H1 (cell line): ENCODE data around the gene SOCS3. TPM values are rescaled to one million over a fixed set of nuclear protein-coding genes. Genes with fewer than 3 reads are reported as not detected.

Experiments
- CTCF ChIA-PET: fragments of 300-600 bp; sonication (Branson Sonifier 250); formaldehyde crosslinking; loops from one replicate; lab custom pipeline; 2021; ENCODE audit not compliant: partially characterized antibody; lab: Charles Lee
- POLR2A ChIA-PET: fragments of 300-600 bp; sonication (Branson Sonifier 250); formaldehyde crosslinking; loops from one replicate; lab custom pipeline; 2021; ENCODE audit warnings: inconsistent platforms; ENCODE audit not compliant: partially characterized antibody; lab: Charles Lee
- DNase-seq, 2 experiments: peaks; one replicate each; pipeline versions ENCODE4 v3.0.0 to v3.0.0-alpha.2; 2010 to 2022; ENCODE audit warnings: low spot score in 2 of 2, low read depth in 1 of 2, mixed read lengths in 1 of 2
- FAIRE-seq: peaks from 2 replicates; lab custom pipeline; 2011; peaks lifted over from hg19 to GRCh38; lab: Jason Lieb, UNC
- H2AFZ ChIP-seq: 2 replicates; pipeline ENCODE4 v1.8.1; 2012; ENCODE audit warnings: low read length, inconsistent platforms
- H2AK5ac ChIP-seq: 2 replicates; pipeline ENCODE4 v1.6.1; 2013; ENCODE audit warnings: low read depth, low read length
- H2BK120ac ChIP-seq: replicated peaks from 2 replicates; pipeline ENCODE3; 2013; ENCODE audit warnings: low read depth, low read length, inconsistent platforms
- H2BK12ac ChIP-seq: 2 replicates; pipeline ENCODE4 v1.6.1; 2013; ENCODE audit warnings: low read depth, low read length
- H2BK15ac ChIP-seq: 2 replicates; pipeline ENCODE4 v1.6.1; 2013; ENCODE audit warnings: low read length
- H2BK20ac ChIP-seq: 2 replicates; pipeline ENCODE4 v1.6.1; 2013; ENCODE audit warnings: low read length
- H2BK5ac ChIP-seq: 2 replicates; pipeline ENCODE4 v1.6.1; 2013; ENCODE audit warnings: low read depth, low read length
- H3K14ac ChIP-seq: 2 replicates; pipeline ENCODE4 v1.6.1; 2013; ENCODE audit warnings: inconsistent platforms; ENCODE audit not compliant: insufficient read length
- H3K18ac ChIP-seq: 2 replicates; pipeline ENCODE4 v1.6.1; 2013; ENCODE audit warnings: low read length; ENCODE audit errors: extremely low read depth
- H3K23ac ChIP-seq: 2 replicates; pipeline ENCODE4 v1.6.1; 2013; ENCODE audit warnings: inconsistent platforms; ENCODE audit not compliant: insufficient read length
- H3K23me2 ChIP-seq: 2 replicates; pipeline ENCODE4 v1.6.1; 2013; ENCODE audit warnings: low read depth, low read length
- H3K27ac ChIP-seq: 2 replicates; pipeline ENCODE4 v1.6.1; 2011; ENCODE audit warnings: low read depth, low read length, inconsistent platforms
- H3K27me3 ChIP-seq, 4 experiments: replicated peaks in 1 of 4; 1 replicate in 1 of 4; 2 replicates in 3 of 4; pipeline versions ENCODE4 v1.6.1 to v1.8.1; 2011 to 2013; ENCODE audit warnings: low read length in 3 of 4, mild to moderate bottlenecking in 3 of 4, inconsistent platforms in 2 of 4, mixed read lengths in 2 of 4, moderate library complexity in 1 of 4; ENCODE audit not compliant: control insufficient read depth in 3 of 4, insufficient read depth in 3 of 4; ENCODE audit errors: extremely low read depth in 1 of 4
- H3K36me3 ChIP-seq, 4 experiments: 2 replicates each; pipeline versions ENCODE4 v1.6.1 to v1.8.1; 2011 to 2013; ENCODE audit warnings: mild to moderate bottlenecking in 4 of 4, low read length in 3 of 4, moderate library complexity in 2 of 4, control low read depth in 1 of 4, inconsistent platforms in 1 of 4; ENCODE audit not compliant: insufficient read depth in 4 of 4, control insufficient read depth in 2 of 4
- H3K4ac ChIP-seq: replicated peaks from 2 replicates; pipeline ENCODE3; 2013; ENCODE audit warnings: low read length, low read depth, mixed read lengths, inconsistent platforms; ENCODE audit not compliant: insufficient read length
- H3K4me1 ChIP-seq, 4 experiments: replicated peaks in 1 of 4; 1 replicate in 1 of 4; 2 replicates in 3 of 4; pipeline versions ENCODE4 v1.6.1 to v1.8.1; 2011 to 2013; ENCODE audit warnings: low read length in 3 of 4, inconsistent platforms in 2 of 4, mixed read lengths in 1 of 4; ENCODE audit not compliant: insufficient read depth in 4 of 4, control insufficient read depth in 3 of 4
- H3K4me2 ChIP-seq, 2 experiments: 2 replicates each; pipeline versions ENCODE4 v1.6.1 to v1.8.1; 2011 to 2013; ENCODE audit warnings: low read depth in 2 of 2, low read length in 2 of 2, control low read depth in 1 of 2, inconsistent platforms in 1 of 2, mild to moderate bottlenecking in 1 of 2; ENCODE audit not compliant: insufficient read depth in 1 of 2
- H3K4me3 ChIP-seq, 4 experiments: fragments of 200-600, 300-600 bp in 1 of 4; sonication (generic), shearing (Covaris generic), sonication (Bioruptor Twin) in 1 of 4; 2 replicates each; pipeline versions ENCODE4 v1.5.1 to v1.8.1; 2011 to 2016; ENCODE audit warnings: low read length in 4 of 4, low read depth in 3 of 4, control low read depth in 2 of 4, inconsistent platforms in 2 of 4, mild to moderate bottlenecking in 2 of 4, mixed read lengths in 1 of 4, moderate library complexity in 1 of 4; ENCODE audit not compliant: insufficient read depth in 2 of 4; ENCODE audit errors: extremely low read depth in 1 of 4
- H3K56ac ChIP-seq: replicated peaks from 2 replicates; pipeline ENCODE3; 2013; ENCODE audit warnings: low read depth, mild to moderate bottlenecking, mixed read lengths, low read length, inconsistent platforms; ENCODE audit not compliant: insufficient read length
- H3K79me1 ChIP-seq: 2 replicates; pipeline ENCODE4 v1.6.1; 2013; ENCODE audit warnings: low read depth, low read length, control low read depth
- H3K79me2 ChIP-seq, 2 experiments: 2 replicates each; pipeline versions ENCODE4 v1.6.1 to v1.8.1; 2012 to 2013; ENCODE audit warnings: low read length in 2 of 2, mild to moderate bottlenecking in 2 of 2, inconsistent platforms in 1 of 2; ENCODE audit not compliant: insufficient read depth in 2 of 2, control insufficient read depth in 1 of 2
- H3K9ac ChIP-seq, 4 experiments: replicated peaks in 1 of 4; 1 replicate in 1 of 4; 2 replicates in 3 of 4; pipeline versions ENCODE4 v1.6.1 to v1.8.1; 2011 to 2013; ENCODE audit warnings: low read depth in 3 of 4, low read length in 3 of 4, control low read depth in 2 of 4, mild to moderate bottlenecking in 2 of 4, moderate library complexity in 2 of 4, inconsistent platforms in 1 of 4; ENCODE audit errors: extremely low read depth in 1 of 4
- H3K9me3 ChIP-seq, 2 experiments: 2 replicates each; pipeline versions ENCODE4 v1.6.1 to v1.8.1; 2012 to 2013; ENCODE audit warnings: mild to moderate bottlenecking in 2 of 2, moderate library complexity in 2 of 2, control low read depth in 1 of 2, inconsistent platforms in 1 of 2, low read depth in 1 of 2, low read length in 1 of 2, mixed read lengths in 1 of 2; ENCODE audit not compliant: insufficient read depth in 2 of 2
- H4K20me1 ChIP-seq, 2 experiments: replicated peaks in 1 of 2; 2 replicates each; pipeline versions ENCODE3 to v1.8.1; 2011 to 2013; ENCODE audit warnings: inconsistent platforms in 2 of 2, low read length in 2 of 2, mild to moderate bottlenecking in 1 of 2; ENCODE audit not compliant: insufficient read depth in 2 of 2, control insufficient read depth in 1 of 2
- H4K5ac ChIP-seq: 2 replicates; pipeline ENCODE4 v1.6.1; 2013; ENCODE audit warnings: low read length, low read depth, mixed read lengths, inconsistent platforms; ENCODE audit not compliant: insufficient read length
- H4K8ac ChIP-seq: 2 replicates; pipeline ENCODE4 v1.8.0; 2013; ENCODE audit warnings: mild to moderate bottlenecking, moderate library complexity, low read length, inconsistent platforms; ENCODE audit not compliant: insufficient read depth; ENCODE audit errors: extremely low read depth
- H4K91ac ChIP-seq: replicated peaks from 2 replicates; pipeline ENCODE3; 2013; ENCODE audit warnings: low read length, mixed read lengths, inconsistent platforms; ENCODE audit not compliant: insufficient read length
- ATF3 ChIP-seq: IDR thresholded peaks from 2 replicates; pipeline ENCODE4 v1.6.1; 2011; ENCODE audit warnings: low read depth, mild to moderate bottlenecking, low read length; ENCODE audit not compliant: insufficient read depth
- BRCA1 ChIP-seq: IDR thresholded peaks from 2 replicates; pipeline ENCODE4 v1.6.1; 2012; ENCODE audit warnings: low read depth, low read length, improper control_type of control experiment
- CHD1 ChIP-seq: IDR thresholded peaks from 2 replicates; pipeline ENCODE4 v1.6.1; 2012; ENCODE audit warnings: low read depth, low read length, improper control_type of control experiment
- CTBP2 ChIP-seq: IDR thresholded peaks from 2 replicates; pipeline ENCODE4 v1.7.0; 2011; ENCODE audit warnings: borderline replicate concordance, mild to moderate bottlenecking, moderate library complexity, mixed read lengths, low read length; ENCODE audit not compliant: insufficient read depth, insufficient read length
- EZH2 ChIP-seq: fragments of 200-600 bp; sonication (generic); IDR thresholded peaks from 2 replicates; pipeline ENCODE4 v1.7.1; 2012; ENCODE audit warnings: low read depth, mild to moderate bottlenecking, moderate library complexity, low read length, inconsistent platforms; ENCODE audit not compliant: severe bottlenecking
- RAD21 ChIP-seq, 2 experiments: IDR thresholded peaks in 1 of 2; conservative IDR thresholded peaks in 1 of 2; 2 replicates each; pipeline ENCODE4 v1.6.1; 2011; ENCODE audit warnings: low read depth in 2 of 2, low read length in 2 of 2, improper control_type of control experiment in 1 of 2, inconsistent platforms in 1 of 2, mild to moderate bottlenecking in 1 of 2, moderate library complexity in 1 of 2
- SAP30 ChIP-seq: fragments of 300-600 bp; sonication (generic); IDR thresholded peaks from 2 replicates; pipeline ENCODE4 v1.7.1; 2012; ENCODE audit warnings: low read length, moderate library complexity, mild to moderate bottlenecking, inconsistent platforms; ENCODE audit not compliant: insufficient read depth, insufficient replicate concordance
- USF2 ChIP-seq: IDR thresholded peaks from 2 replicates; pipeline ENCODE4 v1.6.1; 2011; ENCODE audit warnings: low read length, improper control_type of control experiment
- YY1 ChIP-seq: IDR thresholded peaks from 2 replicates; pipeline ENCODE4 v1.6.1; 2011; ENCODE audit warnings: low read depth, mild to moderate bottlenecking, low read length
- WGBS, 2 experiments: shearing (Covaris generic) in 1 of 2; methylation state at CpG; one replicate each; pipeline versions ENCODE4 v1.1.6 to v1.1.7; 2013 to 2015; ENCODE audit warnings: low lambda C conversion rate in 2 of 2, mixed read lengths in 2 of 2, inconsistent platforms in 1 of 2, low coverage in 1 of 2, missing lambda C conversion rate in 1 of 2; ENCODE audit not compliant: insufficient replicate concordance in 2 of 2, insufficient coverage in 1 of 2, insufficient read length in 1 of 2; ENCODE audit errors: extremely low coverage in 1 of 2, missing lambda C conversion rate in 1 of 2; 5-methylcytosine and 5-hydroxymethylcytosine counted together
- polyA plus RNA-seq, 7 experiments: library from polyadenylated mRNA; depleted of rRNA in 3 of 7; stranded (reverse) in 5 of 7; unstranded in 2 of 7; fragments of >200 nt in 5 of 7; fragments of 200-250 nt in 2 of 7; gene quantifications; 1 replicate in 5 of 7; 2 replicates in 1 of 7; 4 replicates in 1 of 7; pipeline versions ENCODE4 v1.2.1 to v1.2.3, GENCODE V29; 2011 to 2013; ENCODE audit warnings: missing spikeins in 2 of 7, mixed read lengths in 2 of 7
- total RNA-seq: library from RNA; stranded (reverse); fragmentation: NEBNext Ultra II Directional; extraction: Animal tissue kit (Norgen Biotek cat#: 25700); gene quantifications from 2 replicates; pipeline ENCODE4 v1.2.1, GENCODE V29; 2021

SOCS3 gene
- total and polyA plus RNA-seq, 2 of the 8 experiments (the other 6 are each of a cell fraction or from before 2014, with no cell fraction given), result 10.1 to 47.9 TPM

- H2BK15ac ChIP-seq, result no peak overlapping the region
- no peak overlapping the region; the same call in 1 of the 2 replicates for H2BK5ac ChIP-seq
- no peak overlapping the region for H3K4me3 ChIP-seq
- no peak overlapping the region for H4K5ac ChIP-seq
- POLR2A ChIA-PET, result interaction anchor here (0.9 to 5.2 kb wide), 4 partner anchors 13 to 23 kb away, joined by 3 to 29 read pairs (median 4); partner anchors contain the start of gene SOCS3
- H3K79me2 ChIP-seq, result no peaks in the 10 kb centered on the region
- no peak overlapping the region for H3K14ac ChIP-seq
- H3K4me1 ChIP-seq, result peaks cover 0 to 22% (median 19%) of the 10 kb centered on the region in 4 experiments; a peak in 5 of 7 replicates
- WGBS, 2 experiments, result 88% methylated on average over 13 of the region's 13 CpGs; no CpG with 5 or more reads in 1 of the 2 experiments
- peaks cover 0 to 9% (median 5%) of the 10 kb centered on the region in 4 experiments; a peak in 4 of 7 replicates for H3K27me3 ChIP-seq
- H3K27ac ChIP-seq, result no peak overlapping the region
- H2AK5ac ChIP-seq, result no peak overlapping the region
- no peak overlapping the region for H4K8ac ChIP-seq
- no peak overlapping the region for H4K91ac ChIP-seq
- H4K20me1 ChIP-seq, result no peaks in the 10 kb centered on the region
- H3K18ac ChIP-seq, result no peak overlapping the region
- no peaks in the 10 kb centered on the region for H3K36me3 ChIP-seq
- no peak for FAIRE-seq
- H3K4me2 ChIP-seq, result no peak overlapping the region
- no peak overlapping the region for H3K9ac ChIP-seq
- H3K79me1 ChIP-seq, result no peaks in the 10 kb centered on the region
- no peak overlapping the region for H2AFZ ChIP-seq
- DNase-seq, result no peak
- no peak overlapping the region for H2BK120ac ChIP-seq
- H3K4ac ChIP-seq, result no peak overlapping the region
- H3K56ac ChIP-seq, result no peak overlapping the region
- H3K9me3 ChIP-seq, result no peaks in the 10 kb centered on the region
- no peaks in the 10 kb centered on the region; the same call in 1 of the 2 replicates for H3K23me2 ChIP-seq
- H2BK12ac ChIP-seq, result no peak overlapping the region
- H2BK20ac ChIP-seq, result no peak overlapping the region
- no peak overlapping the region for H3K23ac ChIP-seq
- CTCF ChIA-PET, result interaction anchor here (0.7 to 2.6 kb wide), 13 partner anchors 9 to 96 kb away, joined by 3 to 9 read pairs (median 5); no protein-coding TSS in a partner anchor
- TF ChIP-seq RAD21 (IDR thresholded peaks at IDR 0.05 in 1 of 2, conservative IDR thresholded peaks at IDR 0.05 in 1 of 2; ENCODE audit: low read depth in 2 of 2, low read length in 2 of 2), result peak; percentile 31 to 47; a peak in 3 of 4 replicates
- TF ChIP-seq CHD1, result no peak
- TF ChIP-seq ATF3, result no peak
- no peak for TF ChIP-seq CTBP2
- TF ChIP-seq BRCA1, result no peak
- TF ChIP-seq EZH2, result no peak
- TF ChIP-seq SAP30, result no peak
- TF ChIP-seq YY1, result no peak
- no peak for TF ChIP-seq USF2
These were observed 13.1 kb downstream of the SOCS3 start for GRCh38 chr17:78346605-78347250.
